K562 (cell line): ENCODE data around the gene GPR119. TPM values are rescaled to one million over a fixed set of nuclear protein-coding genes. Genes with fewer than 3 reads are reported as not detected.

ENCODE experiments used
- ARID3A ChIP-seq: IDR thresholded peaks from 2 replicates; pipeline ENCODE4 v1.6.1; 2012; ENCODE audit warnings: low read depth, low read length, improper control_type of control experiment, borderline replicate concordance
- GABPB1 ChIP-seq: sonication (generic); formaldehyde crosslinking; IDR thresholded peaks from 2 replicates; pipeline ENCODE4 v1.8.0; 2022; ENCODE audit warnings: mild to moderate bottlenecking, missing genetic modification reagents
- HDAC6 ChIP-seq: IDR thresholded peaks from 2 replicates; pipeline ENCODE4 v1.6.1; 2012; ENCODE audit warnings: low read depth, mild to moderate bottlenecking, control low read depth, inconsistent platforms, low read length, moderate library complexity
- HNRNPLL ChIP-seq: fragments of 200-400 bp; formaldehyde crosslinking; IDR thresholded peaks from 2 replicates; pipeline ENCODE4 v1.6.1; 2017; ENCODE audit warnings: low read length, low read depth, mild to moderate bottlenecking; ENCODE audit not compliant: poor library complexity, severe bottlenecking
- MTA3 ChIP-seq: fragments of 450-650 bp; formaldehyde crosslinking; IDR thresholded peaks from 2 replicates; pipeline ENCODE4 v1.6.1; 2017; ENCODE audit warnings: mild to moderate bottlenecking, borderline replicate concordance
- NELFE ChIP-seq: IDR thresholded peaks from 2 replicates; pipeline ENCODE4 v1.6.1; 2011; ENCODE audit warnings: mild to moderate bottlenecking; ENCODE audit not compliant: insufficient read depth, insufficient read length
- NFXL1 ChIP-seq: fragments of 450-650 bp; formaldehyde crosslinking; IDR thresholded peaks from 2 replicates; pipeline ENCODE4 v1.4.0; 2021; ENCODE audit warnings: mild to moderate bottlenecking
- NR2F6 ChIP-seq: fragments of 450-650 bp; formaldehyde crosslinking; IDR thresholded peaks from 2 replicates; pipeline ENCODE4 v1.4.0; 2020; ENCODE audit warnings: mild to moderate bottlenecking
- SFPQ ChIP-seq: fragments of 200-400 bp; formaldehyde crosslinking; IDR thresholded peaks from 2 replicates; pipeline ENCODE4 v1.6.1; 2017; ENCODE audit warnings: mild to moderate bottlenecking, low read depth, low read length, moderate library complexity
- SIN3A ChIP-seq, 2 experiments: fragments of 150-350 bp in 1 of 2; IDR thresholded peaks; 2 replicates each; pipeline ENCODE4 v1.6.1; 2011 to 2016; ENCODE audit warnings: borderline replicate concordance in 2 of 2, low read depth in 2 of 2, low read length in 2 of 2, mild to moderate bottlenecking in 2 of 2, moderate library complexity in 2 of 2; ENCODE audit not compliant: control insufficient read depth in 1 of 2
- SIN3B ChIP-seq: fragments of 450-650 bp; IDR thresholded peaks from 2 replicates; pipeline ENCODE4 v1.6.1; 2017; ENCODE audit warnings: low read depth, mild to moderate bottlenecking, moderate library complexity
- TFE3 ChIP-seq: fragments of 450-650 bp; formaldehyde crosslinking; IDR thresholded peaks from 2 replicates; pipeline ENCODE4 v1.4.0; 2020; ENCODE audit warnings: mild to moderate bottlenecking, mixed read lengths
- TSC22D4 ChIP-seq: fragments of 450-650 bp; IDR thresholded peaks from 2 replicates; pipeline ENCODE4 v1.6.1; 2016; ENCODE audit warnings: missing genetic modification characterization, missing biosample characterization, control low read depth
- ZNF253 ChIP-seq: fragments of 250-450 bp; sonication (Bioruptor Pico); conservative IDR thresholded peaks from 2 replicates; pipeline ENCODE4 v1.6.1; 2021; ENCODE audit warnings: mild to moderate bottlenecking
- polyA plus RNA-seq, 8 experiments: library from polyadenylated mRNA; depleted of rRNA in 4 of 8; stranded (reverse) in 5 of 8; unstranded in 3 of 8; fragments of >200 nt; fragmentation: Nextera tagmentation in 2 of 8; fragmentation: Illumina TruSeq in 1 of 8; extraction: Ambion mirVana in 2 of 8; extraction: Trizol in 1 of 8; gene quantifications; 2 replicates each; pipeline versions ENCODE4 v1.2.1 to v1.2.3, GENCODE V29; 2011 to 2014; ENCODE audit warnings: inconsistent platforms in 1 of 8, missing spikeins in 1 of 8
- total RNA-seq, 7 experiments: library from RNA; depleted of rRNA in 6 of 7; stranded (reverse); fragments of >200 nt in 6 of 7; fragmentation: Illumina TruSeq in 2 of 7; extraction: Trizol in 2 of 7; gene quantifications; 2 replicates each; pipeline versions ENCODE4 v1.2.1 to v1.2.3, GENCODE V29; 2011 to 2021; ENCODE audit warnings: low replicate concordance in 1 of 7
- TF ChIP-seq, protein P1 (sequence below), 2 experiments: IDR thresholded peaks; 2 replicates each; pipeline ENCODE4 v1.6.1; 2011; ENCODE audit warnings: borderline replicate concordance in 1 of 2, control low read depth in 1 of 2, low read depth in 1 of 2, low read length in 1 of 2, mild to moderate bottlenecking in 1 of 2, mixed read lengths in 1 of 2, moderate library complexity in 1 of 2; ENCODE audit not compliant: insufficient read depth in 1 of 2, insufficient read length in 1 of 2, poor library complexity in 1 of 2, severe bottlenecking in 1 of 2; ENCODE audit errors: extremely low read depth in 1 of 2
- TF ChIP-seq, protein P2 (sequence below): fragments of 450-650 bp; IDR thresholded peaks from 2 replicates; pipeline ENCODE4 v1.7.1; 2018; ENCODE audit warnings: mild to moderate bottlenecking, low read depth; ENCODE audit not compliant: partially characterized antibody

The GPR119 gene
- total and polyA plus RNA-seq, 9 of the 15 experiments (the other 6 are each of a cell fraction or from before 2014, with no cell fraction given): not detected

- TF ChIP-seq, protein P1, sequence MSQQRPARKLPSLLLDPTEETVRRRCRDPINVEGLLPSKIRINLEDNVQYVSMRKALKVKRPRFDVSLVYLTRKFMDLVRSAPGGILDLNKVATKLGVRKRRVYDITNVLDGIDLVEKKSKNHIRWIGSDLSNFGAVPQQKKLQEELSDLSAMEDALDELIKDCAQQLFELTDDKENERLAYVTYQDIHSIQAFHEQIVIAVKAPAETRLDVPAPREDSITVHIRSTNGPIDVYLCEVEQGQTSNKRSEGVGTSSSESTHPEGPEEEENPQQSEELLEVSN (IDR thresholded peaks at IDR 0.05; ENCODE audit: borderline replicate concordance in 1 of 2, extremely low read depth in 1 of 2, insufficient read depth in 1 of 2, insufficient read length in 1 of 2, low read depth in 1 of 2, low read length in 1 of 2, poor library complexity in 1 of 2, severe bottlenecking in 1 of 2): peak; percentile 48 to 72
- no peak for TF ChIP-seq ZNF253
- 0 out of 2 replicates have a peak, but pooled peaks have one; percentile 38 for TF ChIP-seq SIN3B
- TF ChIP-seq ARID3A: no peak
- peak; percentile 51 for TF ChIP-seq HNRNPLL
- peak; percentile 92 to 94; a peak in 3 of 4 replicates for TF ChIP-seq SIN3A (IDR thresholded peaks at IDR 0.05; ENCODE audit: borderline replicate concordance in 2 of 2, control insufficient read depth in 1 of 2, low read depth in 2 of 2, low read length in 2 of 2)
- no peak for TF ChIP-seq TSC22D4
- TF ChIP-seq NFXL1 (CRISPR knock-in tag): no peak
- no peak for TF ChIP-seq NELFE
- no peak for TF ChIP-seq TFE3 (CRISPR knock-in tag)
- TF ChIP-seq MTA3: 0 out of 2 replicates have a peak, but pooled peaks have one; percentile 21
- TF ChIP-seq NR2F6 (CRISPR knock-in tag): no peak
- no peak for TF ChIP-seq HDAC6
- no peak for TF ChIP-seq SFPQ
- TF ChIP-seq, protein P2, sequence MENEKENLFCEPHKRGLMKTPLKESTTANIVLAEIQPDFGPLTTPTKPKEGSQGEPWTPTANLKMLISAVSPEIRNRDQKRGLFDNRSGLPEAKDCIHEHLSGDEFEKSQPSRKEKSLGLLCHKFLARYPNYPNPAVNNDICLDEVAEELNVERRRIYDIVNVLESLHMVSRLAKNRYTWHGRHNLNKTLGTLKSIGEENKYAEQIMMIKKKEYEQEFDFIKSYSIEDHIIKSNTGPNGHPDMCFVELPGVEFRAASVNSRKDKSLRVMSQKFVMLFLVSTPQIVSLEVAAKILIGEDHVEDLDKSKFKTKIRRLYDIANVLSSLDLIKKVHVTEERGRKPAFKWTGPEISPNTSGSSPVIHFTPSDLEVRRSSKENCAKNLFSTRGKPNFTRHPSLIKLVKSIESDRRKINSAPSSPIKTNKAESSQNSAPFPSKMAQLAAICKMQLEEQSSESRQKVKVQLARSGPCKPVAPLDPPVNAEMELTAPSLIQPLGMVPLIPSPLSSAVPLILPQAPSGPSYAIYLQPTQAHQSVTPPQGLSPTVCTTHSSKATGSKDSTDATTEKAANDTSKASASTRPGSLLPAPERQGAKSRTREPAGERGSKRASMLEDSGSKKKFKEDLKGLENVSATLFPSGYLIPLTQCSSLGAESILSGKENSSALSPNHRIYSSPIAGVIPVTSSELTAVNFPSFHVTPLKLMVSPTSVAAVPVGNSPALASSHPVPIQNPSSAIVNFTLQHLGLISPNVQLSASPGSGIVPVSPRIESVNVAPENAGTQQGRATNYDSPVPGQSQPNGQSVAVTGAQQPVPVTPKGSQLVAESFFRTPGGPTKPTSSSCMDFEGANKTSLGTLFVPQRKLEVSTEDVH: peak; percentile 78
- TF ChIP-seq GABPB1 (CRISPR knock-in tag): peak; percentile 84
These were observed 45.9 kb downstream of the GPR119 start, which contains the start of gene SLC25A14 (continued) for GRCh38 chrX:130339408-130340222.
